Renal cortical epithelial cell (primary cell): ENCODE measurements around the gene PRKAR1B. TPM values are rescaled to one million over a fixed set of nuclear protein-coding genes. Genes with fewer than 3 reads are reported as not detected.

Experiments used
- DNase-seq: peaks from one replicate; pipeline ENCODE4 v3.0.0-alpha.2; 2011; ENCODE audit warnings: low read depth
- total RNA-seq: library from RNA; depleted of rRNA; stranded (reverse); fragments of >200 nt; gene quantifications from 2 replicates; pipeline ENCODE4 v1.2.3, GENCODE V29; 2014

The PRKAR1B gene
- total RNA-seq, 1 donor from 2014 or later, result 35.7 TPM

DNA sequence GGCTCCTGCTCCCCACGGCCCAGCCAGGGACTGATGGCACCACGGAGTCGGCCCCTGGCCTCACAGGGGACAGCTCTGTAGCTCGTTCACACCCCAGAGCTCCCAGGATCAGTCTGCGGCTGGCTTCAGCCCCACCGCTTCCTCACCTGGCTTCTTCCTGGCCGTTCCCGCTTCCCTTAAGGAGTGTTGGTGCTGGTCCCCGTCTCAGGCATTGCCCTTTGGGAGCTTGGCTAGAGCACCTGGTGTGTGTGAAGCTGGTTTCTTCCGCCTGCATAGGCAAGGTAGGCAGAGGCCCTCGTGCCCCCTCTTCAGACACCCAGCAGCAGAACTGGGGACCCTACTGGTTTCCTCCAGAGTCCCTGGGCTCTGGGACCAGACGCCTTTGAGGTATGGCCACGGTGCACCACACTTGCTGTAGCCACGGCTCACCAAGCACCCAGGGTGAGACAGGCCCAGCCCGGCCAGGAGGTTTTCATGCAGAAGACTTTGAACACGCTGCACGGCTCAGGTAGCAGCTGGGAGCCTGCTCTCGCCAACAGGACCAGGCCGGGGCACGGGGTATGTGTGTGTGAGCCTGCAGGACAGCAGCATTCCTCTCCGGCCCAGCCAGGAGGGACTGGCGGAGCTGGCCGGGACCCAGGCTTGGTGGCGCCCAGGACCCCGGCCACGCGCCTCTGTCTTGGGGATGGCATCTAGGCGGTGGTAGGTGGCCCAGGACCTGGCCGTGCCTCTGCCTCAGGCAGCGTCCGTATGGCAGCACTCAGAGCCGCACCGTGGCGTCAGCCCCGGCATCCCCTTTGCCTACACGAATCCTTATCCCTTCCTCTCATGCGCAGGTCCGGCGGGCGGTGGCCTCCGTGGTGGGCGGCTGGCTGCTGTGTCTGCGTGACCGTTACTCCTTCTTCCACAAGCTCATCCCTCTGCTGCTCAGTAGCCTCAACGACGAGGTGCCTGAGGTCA lies 13.2 kb upstream of the PRKAR1B start:
- DNase-seq, result no peak

DNA sequence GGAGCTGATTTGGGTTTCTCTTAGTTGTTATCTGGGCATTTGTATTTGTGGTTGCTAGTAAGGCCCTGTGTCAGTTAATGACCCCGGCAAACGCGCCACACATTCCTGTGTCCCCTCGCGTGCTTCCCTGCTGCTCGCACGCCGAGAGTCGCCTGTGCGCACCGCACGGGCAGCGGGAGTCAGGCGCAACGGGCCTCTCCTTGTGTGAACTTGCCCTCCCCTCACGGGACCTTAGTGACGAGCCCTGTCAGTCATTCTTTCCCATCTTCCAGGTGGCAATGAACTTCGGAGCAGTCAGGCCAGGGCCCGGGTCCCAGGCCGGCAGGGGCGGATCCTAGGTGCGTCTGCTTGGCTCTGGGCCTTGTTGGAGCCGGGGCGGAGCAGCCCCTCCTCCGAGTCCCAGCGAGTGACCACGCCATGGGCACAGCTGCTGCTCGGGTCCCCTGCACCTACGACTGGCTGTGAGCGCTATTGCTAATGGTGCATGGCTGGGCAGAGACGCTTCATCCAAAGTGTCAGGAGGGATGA lies 12.4 kb upstream of the PRKAR1B start:
- DNase-seq, result no peak

DNA sequence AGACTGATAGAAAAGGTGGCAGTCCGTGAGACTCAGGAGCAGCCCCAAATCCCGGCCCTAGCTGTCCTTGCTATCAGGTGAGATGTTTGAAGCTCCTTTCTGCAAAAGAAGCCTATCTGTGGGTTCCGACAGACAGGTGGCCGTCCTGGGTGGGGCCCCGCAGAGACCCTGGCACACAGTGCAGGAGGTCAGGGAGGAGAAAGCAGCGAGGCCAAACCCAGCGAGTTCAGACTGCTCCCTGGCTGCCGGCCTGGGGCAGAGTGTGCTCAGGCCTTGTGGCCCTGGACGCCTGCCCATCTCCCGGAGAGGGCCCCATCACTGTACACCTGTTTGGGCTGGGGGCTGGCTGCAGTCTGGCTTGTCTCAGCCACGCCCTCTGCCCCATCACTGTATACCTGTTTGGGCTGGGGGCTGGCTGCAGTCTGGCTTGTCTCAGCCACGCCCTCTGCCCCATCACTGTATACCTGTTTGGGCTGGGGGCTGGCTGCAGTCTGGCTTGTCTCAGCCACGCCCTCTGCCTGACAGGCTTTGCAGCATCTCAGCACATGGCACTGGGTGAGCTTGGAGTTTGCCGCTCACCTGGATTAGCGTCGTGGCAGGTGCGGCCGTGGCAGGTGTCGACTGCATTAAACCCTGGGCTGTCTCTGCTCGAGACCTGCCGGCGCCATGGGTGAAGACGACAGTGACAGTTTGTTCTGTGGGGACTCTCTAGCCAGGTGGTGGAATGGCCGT lies 11.8 kb upstream of the PRKAR1B start:
- no peak for DNase-seq

DNA sequence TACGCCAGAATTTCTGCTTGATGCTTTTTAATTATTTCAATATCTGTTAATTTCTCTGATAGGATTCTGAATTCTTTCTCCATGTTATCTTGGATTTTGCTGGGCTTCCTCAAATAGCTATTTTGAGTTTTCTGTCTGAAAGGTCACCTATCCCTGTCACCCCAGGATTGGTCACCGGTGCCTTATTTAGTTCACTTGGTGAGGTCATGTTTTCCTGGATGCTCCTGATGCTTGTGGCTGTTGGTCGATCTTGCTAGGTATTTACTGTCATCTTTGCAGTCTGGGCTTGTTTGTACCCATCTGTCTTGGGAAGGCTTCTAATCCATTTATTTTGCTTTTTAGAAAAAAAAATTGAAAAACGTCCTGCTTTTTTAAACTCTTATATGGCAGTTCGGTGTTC lies 11.2 kb upstream of the PRKAR1B start:
- DNase-seq, result no peak

DNA sequence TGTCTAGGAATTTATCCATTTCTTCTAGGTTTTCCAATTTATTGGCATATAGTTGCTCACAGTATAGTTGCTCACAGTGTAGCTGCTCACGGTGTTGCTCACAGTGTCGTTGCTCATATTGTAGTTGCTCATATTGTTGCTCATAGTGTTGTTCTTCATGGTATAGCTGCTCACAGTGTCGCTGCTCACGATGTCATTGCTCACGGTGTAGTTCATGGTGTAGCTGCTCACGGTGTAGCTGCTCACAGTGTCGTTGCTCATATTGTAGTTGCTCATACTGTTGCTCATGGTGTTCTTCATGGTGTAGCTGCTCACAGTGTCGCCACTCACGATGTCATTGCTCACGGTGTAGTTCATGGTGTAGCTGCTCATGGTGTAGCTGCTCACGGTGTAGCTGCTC lies 7.7 kb upstream of the PRKAR1B start:
- no peak for DNase-seq

DNA sequence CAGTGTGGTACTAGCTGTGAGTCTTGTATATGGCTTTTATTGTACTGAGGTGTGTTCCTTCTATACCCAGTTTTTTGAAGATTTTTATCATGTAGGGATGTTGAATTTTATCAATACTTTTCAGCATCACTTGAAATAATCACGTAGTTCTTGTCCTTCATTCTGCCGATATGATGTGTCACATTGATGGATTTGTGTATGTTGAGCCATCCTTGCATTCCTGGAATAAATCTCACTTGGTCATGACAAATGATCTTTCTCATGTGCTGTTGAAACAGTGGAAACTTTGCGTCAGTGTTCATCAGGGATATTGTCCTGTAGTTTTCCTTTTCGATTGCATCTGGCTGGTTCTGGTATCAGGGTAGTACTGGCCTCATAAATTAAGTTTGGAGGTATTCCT lies 7.1 kb upstream of the PRKAR1B start:
- DNase-seq, result no peak

DNA sequence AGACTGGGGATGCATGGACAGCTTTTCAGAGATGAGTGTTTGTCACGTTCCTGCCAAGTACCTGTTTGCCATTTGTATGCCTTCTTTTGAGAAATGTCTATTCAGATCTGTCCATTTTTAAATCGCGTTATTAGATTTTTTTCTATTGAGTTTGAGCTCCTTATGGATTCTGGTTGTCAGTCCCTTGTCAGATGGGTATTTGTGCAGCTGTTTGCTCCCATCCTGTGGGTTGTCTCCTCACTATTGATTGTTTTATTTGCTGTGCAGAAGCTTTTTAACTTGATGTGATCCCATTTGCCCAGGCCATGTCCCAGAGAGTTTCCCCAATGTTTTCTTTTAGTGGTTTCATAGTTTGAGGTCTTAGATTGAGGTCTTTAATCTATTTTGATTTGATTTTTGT lies 5.5 kb upstream of the PRKAR1B start:
- DNase-seq, result no peak

DNA sequence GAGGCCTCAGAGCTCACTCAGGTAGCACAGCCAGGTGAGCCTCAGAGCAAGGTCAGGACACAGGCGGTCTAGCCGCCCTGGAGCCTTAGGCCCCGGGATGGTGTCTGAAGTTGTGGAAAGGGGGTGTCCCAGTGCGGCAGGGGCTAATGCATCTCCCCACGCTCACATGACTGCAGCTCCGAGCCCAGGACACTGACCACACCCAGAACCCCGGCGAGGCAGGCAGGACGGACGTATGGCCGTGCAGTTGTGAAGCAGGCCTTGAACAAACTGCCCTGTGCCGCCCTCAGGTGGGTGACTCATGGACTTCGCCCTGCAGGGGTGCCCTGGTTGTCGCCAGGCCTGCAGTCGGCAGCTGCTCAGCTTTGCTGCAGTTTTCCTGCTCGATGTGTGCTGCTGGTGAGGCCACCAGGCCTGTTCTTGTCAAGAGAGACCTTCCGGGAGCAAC lies 5.0 kb upstream of the PRKAR1B start:
- DNase-seq, result peak; percentile 47

DNA sequence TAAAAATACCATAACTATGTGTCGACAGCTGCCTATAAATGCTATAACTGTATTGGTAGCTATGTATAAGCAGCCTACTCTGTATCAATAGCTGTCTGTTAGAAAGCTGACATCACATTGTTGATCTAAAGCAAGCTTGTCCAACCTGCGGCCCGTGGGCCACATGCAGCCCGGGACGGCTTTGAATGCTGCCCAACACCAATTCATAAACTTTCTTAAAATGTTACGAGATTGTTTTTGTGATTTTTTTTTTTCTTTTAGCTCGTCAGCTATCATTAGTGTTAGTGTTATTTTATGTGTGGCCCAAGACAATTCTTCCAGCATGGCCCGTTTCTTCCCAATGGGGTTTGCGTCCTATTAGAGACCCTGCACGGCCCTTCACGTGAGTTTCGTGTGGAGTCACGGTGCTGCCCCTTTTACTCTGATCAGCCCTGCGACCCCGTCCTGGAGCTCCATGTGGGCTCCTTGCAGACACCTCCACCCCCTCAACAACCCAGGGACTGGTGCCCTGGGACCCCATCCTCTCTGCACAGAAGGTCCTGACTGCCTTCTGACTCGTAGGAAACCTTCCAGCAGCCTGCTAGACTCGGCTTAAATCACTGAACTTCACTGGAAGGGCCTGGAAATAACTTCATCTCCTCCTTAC lies 4.5 kb upstream of the PRKAR1B start:
- DNase-seq, result no peak

DNA sequence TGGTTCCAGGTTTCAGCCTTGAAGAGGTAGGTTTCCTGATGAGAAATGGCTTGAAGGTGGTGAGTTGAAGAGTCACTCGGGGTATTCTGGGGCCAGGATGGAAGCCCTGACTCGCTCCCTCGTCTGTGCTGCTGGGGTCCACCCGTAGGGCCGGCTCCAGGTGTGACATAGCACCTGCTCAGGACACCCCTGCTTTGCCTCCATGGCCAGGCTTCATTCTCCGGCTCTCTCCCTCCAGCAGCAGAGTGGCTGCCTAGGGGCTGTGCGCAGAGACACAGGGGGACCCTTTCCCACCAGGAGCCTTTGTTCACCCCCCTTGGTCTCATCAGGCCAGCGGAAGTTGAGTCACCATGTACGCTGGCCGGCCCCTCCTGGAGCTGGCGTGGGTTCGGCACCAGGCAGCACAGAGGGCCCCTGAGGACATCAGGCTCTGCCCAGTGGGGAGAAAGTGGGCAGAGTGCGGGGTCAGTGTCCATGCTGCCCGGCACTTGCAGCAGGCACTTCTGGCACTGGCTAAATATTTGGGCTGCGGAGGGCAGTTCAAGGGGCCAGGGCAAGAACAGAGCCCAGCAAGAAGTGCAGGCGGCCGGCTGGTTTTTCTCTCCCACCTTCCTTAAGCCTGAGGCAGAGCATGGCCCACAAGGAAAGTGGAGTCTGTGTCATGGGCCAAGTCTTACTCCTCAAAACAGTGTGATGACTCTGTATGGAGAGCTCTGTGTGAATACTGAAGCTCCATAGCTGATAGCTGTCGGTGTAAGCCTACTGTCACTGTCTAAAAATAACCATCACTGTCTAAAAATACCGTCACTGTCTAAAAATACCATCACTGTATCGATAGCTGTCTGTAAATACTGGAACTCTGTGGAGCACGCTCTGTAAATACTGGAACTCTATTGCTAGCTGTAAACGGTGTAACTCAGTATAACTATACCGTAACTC lies 3.7 kb upstream of the PRKAR1B start:
- DNase-seq, result no peak

DNA sequence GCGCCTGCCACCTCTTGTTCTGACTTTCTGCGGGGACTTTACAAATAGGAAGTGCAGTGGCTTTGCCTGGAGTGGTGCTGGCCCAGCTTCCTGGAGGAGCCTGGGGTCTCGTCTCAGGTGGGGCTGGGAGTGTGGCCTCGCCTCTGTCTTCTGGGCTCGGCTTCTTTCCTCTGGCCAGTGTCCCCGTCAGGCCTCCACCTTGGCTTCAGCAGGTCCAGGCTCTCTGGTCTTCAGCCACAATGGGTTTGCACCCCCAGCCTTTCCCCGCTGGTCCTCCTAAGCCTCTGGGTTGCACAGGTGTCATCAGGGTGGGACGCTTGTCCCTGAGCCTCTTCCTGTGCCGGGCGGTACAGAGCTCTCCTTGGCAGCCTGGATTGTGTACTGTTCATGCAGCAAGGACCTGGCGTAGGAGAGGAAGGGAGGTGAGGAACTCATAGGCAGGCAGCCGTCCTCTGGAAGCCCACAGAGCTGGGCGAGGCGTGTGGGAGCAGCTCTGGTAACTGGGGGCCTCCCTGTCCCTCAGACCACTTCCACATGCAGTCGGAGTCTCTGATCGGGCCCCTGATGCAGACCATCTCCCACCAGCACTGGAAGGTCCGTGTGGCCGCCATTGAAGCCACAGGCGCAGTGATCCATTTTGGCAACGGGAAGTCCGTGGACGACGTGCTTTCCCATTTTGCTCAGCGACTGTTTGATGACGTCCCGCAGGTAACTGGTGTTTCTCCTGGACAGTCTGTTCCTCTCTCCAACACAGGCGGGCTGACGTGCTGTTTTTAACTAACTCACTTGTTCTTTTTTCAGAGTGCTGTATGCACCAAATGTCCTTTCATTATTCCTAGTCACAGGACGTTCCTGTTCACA lies 2.3 kb upstream of the PRKAR1B start:
- DNase-seq, result no peak

DNA sequence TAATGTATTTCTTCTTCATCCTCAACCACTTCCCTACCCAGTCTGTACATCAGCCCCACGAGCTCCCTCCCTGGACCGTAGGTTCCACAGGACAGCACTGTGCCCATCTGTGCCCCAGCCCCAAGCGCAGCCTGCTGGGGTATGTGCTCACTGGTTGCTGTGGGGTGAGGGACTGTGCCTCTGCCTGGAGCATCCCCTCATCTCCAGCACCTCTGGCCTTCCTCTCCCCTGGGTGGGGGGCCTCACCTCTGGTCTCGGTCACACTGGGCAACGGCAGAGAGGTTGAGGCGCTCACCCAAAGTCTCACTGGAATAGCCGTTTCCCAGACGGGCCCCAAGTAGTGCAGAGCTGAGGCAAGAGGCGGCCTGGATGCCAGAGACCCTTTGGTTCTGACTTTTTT lies 1.5 kb upstream of the PRKAR1B start:
- no peak for DNase-seq

DNA sequence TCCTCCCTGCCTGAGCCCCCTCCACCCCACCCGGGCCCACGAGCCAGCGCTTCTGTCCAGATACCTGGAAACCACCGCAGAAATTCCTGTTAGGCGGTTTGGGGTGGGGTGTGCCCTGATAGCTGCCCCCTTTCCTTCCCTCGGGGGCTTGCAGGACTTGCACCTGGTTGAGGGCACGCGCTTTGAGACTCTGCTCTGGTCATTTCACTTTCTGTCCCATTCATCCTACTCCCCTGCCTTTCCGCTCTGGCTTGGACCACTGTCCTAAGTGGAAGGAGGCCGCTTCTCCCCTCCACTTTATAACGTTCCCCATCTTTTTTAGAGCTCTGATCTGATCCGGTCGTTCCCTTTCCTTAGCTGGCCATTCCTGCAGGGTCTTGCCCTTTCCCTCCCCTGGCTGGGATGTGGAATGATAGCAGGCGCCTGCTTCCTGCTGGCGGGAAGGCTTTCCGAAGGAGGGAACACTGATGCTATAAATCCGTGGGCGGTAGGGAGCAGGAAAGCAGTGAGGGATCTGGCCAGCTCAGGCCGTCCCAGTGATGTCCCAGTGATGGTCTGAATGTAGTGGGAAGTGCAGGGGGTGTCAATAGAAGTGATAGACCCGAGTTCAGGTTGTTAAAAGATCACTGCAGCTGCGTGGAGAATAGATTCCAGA lies 852 bp upstream of the PRKAR1B start:
- DNase-seq, result no peak

DNA sequence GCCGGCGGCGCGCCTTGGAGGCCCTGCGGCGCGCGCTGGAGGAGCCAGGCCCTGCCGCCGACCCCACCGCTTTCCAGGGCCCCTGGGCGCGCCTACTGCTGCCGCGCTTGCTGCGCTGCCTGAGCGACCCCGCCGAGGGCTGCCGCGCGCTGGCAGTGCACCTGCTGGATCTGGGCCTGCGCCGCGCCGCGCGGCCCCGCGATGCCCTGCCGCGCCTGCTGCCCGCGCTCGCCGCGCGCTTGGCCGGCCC lies 302 bp downstream of the PRKAR1B start:
- DNase-seq, result no peak

DNA sequence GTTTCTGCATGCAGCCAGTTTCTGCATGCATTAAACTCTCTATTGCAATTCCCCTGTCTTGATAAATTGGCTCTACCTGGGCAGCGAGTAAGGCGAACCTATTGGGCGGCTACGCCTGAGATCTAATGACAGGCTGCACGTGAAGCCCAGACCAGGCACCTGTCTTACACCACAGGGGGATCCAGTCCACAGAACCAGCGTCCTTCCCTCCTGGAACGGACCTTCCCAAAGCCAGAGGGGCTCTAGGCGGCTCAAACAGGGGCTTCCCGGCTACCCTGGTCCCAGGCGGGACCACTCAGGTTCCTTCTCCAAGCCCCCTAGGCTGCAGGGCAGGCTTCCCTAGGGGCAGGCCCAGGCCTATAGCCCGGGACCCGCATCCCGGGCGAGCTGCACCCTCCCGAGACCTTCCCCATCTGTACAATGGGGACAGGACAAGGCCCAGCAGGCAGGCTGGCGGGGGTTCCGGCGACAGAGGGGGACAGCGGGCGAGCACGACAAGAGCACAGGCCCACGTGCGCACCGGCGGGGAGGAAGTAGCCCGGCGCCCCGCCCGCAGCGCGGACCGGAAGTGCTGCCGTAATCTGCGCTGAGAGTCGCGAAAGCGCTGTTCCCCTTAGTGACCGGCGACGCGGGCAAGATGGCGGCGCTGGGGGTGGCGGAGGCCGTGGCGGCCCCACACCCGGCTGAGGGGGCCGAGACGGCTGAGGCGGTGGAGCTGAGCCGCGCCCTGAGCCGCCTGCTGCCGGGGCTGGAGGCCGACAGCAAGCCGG lies 812 bp downstream of the PRKAR1B start, which contains the start of gene DNAAF5:
TSS of gene DNAAF5 (plus strand) at position 616 of the 770 bp plus-strand sequence. CDS start at position 638, 22 bp downstream.
- peak; percentile 52 for DNase-seq

DNA sequence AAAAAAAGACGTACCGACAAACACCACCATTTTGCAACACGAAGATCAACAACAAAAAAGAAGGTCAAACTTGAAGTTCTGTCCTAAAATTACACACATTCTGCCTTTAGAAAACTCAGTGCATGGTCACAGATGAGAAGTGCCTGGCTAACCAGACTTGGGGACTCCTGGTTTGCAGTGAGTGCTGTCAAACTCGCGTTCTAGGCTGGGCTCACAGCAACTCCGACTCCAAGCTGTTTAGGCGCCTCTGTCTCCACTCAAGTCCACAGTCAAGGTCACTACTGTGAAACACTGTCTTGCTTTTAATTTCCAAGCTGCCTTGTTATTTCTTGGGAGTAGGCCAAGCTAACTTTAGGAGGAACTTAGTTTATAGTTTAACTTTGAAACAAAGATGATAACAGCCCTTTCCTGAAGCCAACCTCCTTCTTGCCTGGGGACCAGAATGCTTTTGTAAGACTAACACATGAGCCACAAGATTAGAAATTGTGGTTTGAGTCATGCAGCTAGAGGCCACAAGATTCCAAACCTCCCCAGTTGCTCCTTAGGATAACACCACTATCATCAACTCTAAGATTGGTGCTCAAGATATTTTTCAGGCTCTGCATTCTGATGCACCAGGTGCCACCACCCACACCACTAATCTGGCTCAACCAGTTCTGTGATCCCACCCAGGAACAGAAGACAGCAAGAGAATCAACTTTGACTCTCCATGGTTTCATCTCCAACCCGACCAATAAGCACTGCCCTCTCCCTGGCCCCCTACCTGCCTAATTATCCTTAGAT lies 1.7 kb downstream of the PRKAR1B start:
- peak; percentile 86 for DNase-seq

DNA sequence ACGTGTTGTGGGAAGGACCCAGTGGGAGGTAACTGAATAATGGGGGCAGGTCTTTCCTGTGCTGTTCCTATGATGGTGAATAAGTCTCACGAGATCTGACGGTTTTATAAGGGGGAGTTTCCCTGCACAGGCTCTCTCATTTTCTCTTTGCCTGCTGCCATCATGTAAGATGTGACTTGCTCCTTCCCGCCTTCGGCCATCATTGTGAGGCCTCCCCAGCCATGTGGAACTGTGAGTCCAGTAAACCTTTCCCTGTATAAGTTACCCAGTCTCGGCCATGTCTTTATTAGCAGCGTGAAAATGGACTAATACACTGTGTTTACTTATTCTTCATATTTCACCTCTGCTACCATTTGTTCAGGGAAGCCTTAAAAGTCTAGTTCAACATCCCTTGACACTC lies 2.8 kb downstream of the PRKAR1B start:
- DNase-seq, result no peak

DNA sequence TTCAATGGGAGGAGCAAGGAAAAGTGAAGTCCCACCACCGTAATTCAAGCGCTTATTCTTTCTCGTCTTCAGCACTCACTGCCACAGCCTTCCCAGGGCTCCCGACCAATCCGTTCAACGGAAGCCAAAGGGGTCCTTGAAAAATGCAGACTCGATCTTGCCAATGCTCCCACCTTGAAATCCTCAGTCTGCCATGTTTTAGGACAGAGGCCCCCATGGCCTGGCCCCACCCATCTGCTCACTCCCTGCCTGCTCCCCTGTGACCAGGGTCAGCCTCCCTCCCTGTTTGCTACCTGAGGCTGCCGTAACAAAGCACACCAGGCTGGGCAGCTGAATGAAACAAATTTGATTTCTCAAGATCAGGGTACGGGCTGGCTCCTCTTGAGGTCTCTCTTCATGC lies 3.5 kb downstream of the PRKAR1B start:
- no peak for DNase-seq
